ENCODE data around the gene PPP2R3A. TPM values are rescaled to one million over a fixed set of nuclear protein-coding genes. Genes with fewer than 3 reads are reported as not detected.
"Not testable (repeated sequence)": the region's sequence is repeated elsewhere in the genome, so short reads cannot be mapped to it uniquely, and the experiment has no call there.

Gene PPP2R3A
- total and polyA plus RNA-seq, 2 donors: 0.80 to 1.1 TPM

DNA sequence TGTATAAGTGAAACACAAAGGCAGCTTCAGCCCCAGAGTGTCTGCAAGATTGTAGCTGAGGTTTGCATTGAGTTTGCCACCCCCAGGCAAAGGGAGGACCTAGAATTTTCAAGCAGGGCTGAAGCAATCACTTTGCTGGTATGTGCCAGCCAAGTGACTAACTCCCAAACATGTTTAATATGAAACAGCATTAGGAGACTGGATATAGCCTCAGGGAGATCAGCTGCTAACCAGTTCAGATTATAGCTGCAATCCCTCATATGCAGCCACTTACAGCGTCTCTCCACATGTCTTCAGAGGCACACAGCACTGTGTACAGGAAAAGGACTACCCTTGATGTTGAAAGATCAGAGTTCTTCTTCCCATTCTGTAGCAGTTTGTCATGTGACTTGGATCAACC, 38.4 kb upstream of the PPP2R3A start:
- Histone ChIP-seq H3K36me3 (ENCODE audit: control insufficient read depth in 2 of 2, insufficient read depth in 2 of 2, low read length in 1 of 2) (no peaks in the 10 kb centered on the region), H3K4me3 (ENCODE audit: low read length in 2 of 2) (no peak overlapping the region), H3K27ac (ENCODE audit: low read depth in 1 of 2, low read length in 1 of 2) (no peak overlapping the region), H3K9me3 (ENCODE audit: control insufficient read depth in 2 of 2, insufficient read depth in 1 of 2, low read length in 1 of 2) (no peaks in the 10 kb centered on the region), H3K27me3 (ENCODE audit: control insufficient read depth in 2 of 2, insufficient read depth in 1 of 2, low read length in 1 of 2) (no peaks in the 10 kb centered on the region), H3K4me1 (ENCODE audit: control insufficient read depth in 2 of 2, insufficient read depth in 2 of 2, low read length in 2 of 2) (no peaks in the 10 kb centered on the region)
- 94% methylated on average over 1 of the region's 1 CpG for WGBS
- no peak for DNase-seq (ENCODE audit: low read depth in 6 of 9, low spot score in 9 of 9)

- Histone ChIP-seq H3K4me3 (ENCODE audit: low read length in 2 of 2) (no peak overlapping the region), H3K27me3 (ENCODE audit: control insufficient read depth in 2 of 2, insufficient read depth in 1 of 2, low read length in 1 of 2) (no peaks in the 10 kb centered on the region), H3K9me3 (ENCODE audit: control insufficient read depth in 2 of 2, insufficient read depth in 1 of 2, low read length in 1 of 2) (no peaks in the 10 kb centered on the region), H3K36me3 (ENCODE audit: control insufficient read depth in 2 of 2, insufficient read depth in 2 of 2, low read length in 1 of 2) (no peaks in the 10 kb centered on the region), H3K27ac (ENCODE audit: low read depth in 1 of 2, low read length in 1 of 2) (no peak overlapping the region), H3K4me1 (ENCODE audit: control insufficient read depth in 2 of 2, insufficient read depth in 2 of 2, low read length in 2 of 2) (no peaks in the 10 kb centered on the region)
- DNase-seq (ENCODE audit: low read depth in 6 of 9, low spot score in 9 of 9): no peak
- 90% methylated on average over 1 of the region's 1 CpG for WGBS
Observed at GRCh38 chr3:135929670-135930069, 35.9 kb upstream of the PPP2R3A start.

GRCh38 chr3:135930255-135930654, 35.3 kb upstream of the PPP2R3A start:
- H3K27me3 ChIP-seq (ENCODE audit: control insufficient read depth in 2 of 2, insufficient read depth in 1 of 2, low read length in 1 of 2): no peaks in the 10 kb centered on the region
- H3K4me3 ChIP-seq (ENCODE audit: low read length in 2 of 2): no peak overlapping the region
- DNase-seq (ENCODE audit: low read depth in 6 of 9, low spot score in 9 of 9): no peak
- no peak overlapping the region for H3K27ac ChIP-seq (ENCODE audit: low read depth in 1 of 2, low read length in 1 of 2)
- no peaks in the 10 kb centered on the region for H3K9me3 ChIP-seq (ENCODE audit: control insufficient read depth in 2 of 2, insufficient read depth in 1 of 2, low read length in 1 of 2)
- WGBS: 93% methylated on average over 1 of the region's 1 CpG
- no peaks in the 10 kb centered on the region for H3K36me3 ChIP-seq (ENCODE audit: control insufficient read depth in 2 of 2, insufficient read depth in 2 of 2, low read length in 1 of 2)
- H3K4me1 ChIP-seq (ENCODE audit: control insufficient read depth in 2 of 2, insufficient read depth in 2 of 2, low read length in 2 of 2): no peaks in the 10 kb centered on the region

DNA sequence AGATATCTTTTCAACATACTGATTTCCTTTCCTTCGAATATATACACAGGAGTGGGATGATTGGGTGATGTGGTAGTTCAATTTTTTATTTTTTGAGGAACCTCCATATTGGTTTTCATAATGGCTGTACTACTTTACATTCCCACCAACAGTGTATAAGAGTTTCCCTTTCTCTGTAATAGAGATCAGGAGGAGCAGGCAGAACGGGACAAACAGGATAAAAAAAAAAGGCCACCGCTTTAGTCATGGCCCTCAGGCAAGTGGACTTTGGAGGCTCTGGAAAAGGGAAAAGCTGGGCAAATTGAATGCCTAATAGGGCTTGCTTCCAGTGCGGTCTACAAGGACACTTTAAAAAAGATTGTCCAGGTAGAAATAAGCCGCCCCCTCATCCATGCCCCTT, 30.4 kb upstream of the PPP2R3A start:
- H3K4me1 ChIP-seq (ENCODE audit: control insufficient read depth in 2 of 2, insufficient read depth in 2 of 2, low read length in 2 of 2); H3K4me3 ChIP-seq (ENCODE audit: low read length in 2 of 2); DNase-seq (ENCODE audit: low read depth in 6 of 9, low spot score in 9 of 9); H3K27ac ChIP-seq (ENCODE audit: low read depth in 1 of 2, low read length in 1 of 2); H3K27me3 ChIP-seq (ENCODE audit: control insufficient read depth in 2 of 2, insufficient read depth in 1 of 2, low read length in 1 of 2); H3K36me3 ChIP-seq (ENCODE audit: control insufficient read depth in 2 of 2, insufficient read depth in 2 of 2, low read length in 1 of 2); H3K9me3 ChIP-seq (ENCODE audit: control insufficient read depth in 2 of 2, insufficient read depth in 1 of 2, low read length in 1 of 2): not testable (repeated sequence)
- 97% methylated on average over 5 of the region's 5 CpGs for WGBS

DNA sequence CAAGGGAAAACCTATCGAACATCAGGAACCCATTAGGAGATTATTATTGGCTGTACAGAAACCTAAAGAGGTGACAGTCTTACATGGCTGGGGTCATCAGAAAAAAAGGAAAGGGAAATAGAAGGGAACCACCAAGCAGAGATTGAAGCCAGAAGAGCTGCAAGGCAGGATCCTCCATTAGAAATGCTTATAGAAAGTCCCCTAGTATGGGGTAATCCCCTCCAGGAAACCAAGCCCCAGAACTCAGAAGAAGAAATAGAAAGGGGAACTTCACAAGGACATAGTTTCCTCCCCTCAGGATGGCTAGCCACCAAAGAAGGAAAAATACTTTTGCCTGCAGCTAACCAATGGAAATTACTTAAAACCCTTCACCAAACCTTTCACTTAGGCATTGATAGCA, 27.8 kb upstream of the PPP2R3A start:
- H3K4me1 ChIP-seq (ENCODE audit: control insufficient read depth in 2 of 2, insufficient read depth in 2 of 2, low read length in 2 of 2); H3K27me3 ChIP-seq (ENCODE audit: control insufficient read depth in 2 of 2, insufficient read depth in 1 of 2, low read length in 1 of 2); H3K27ac ChIP-seq (ENCODE audit: low read depth in 1 of 2, low read length in 1 of 2); DNase-seq (ENCODE audit: low read depth in 6 of 9, low spot score in 9 of 9); H3K4me3 ChIP-seq (ENCODE audit: low read length in 2 of 2); H3K9me3 ChIP-seq (ENCODE audit: control insufficient read depth in 2 of 2, insufficient read depth in 1 of 2, low read length in 1 of 2); H3K36me3 ChIP-seq (ENCODE audit: control insufficient read depth in 2 of 2, insufficient read depth in 2 of 2, low read length in 1 of 2): not testable (repeated sequence)
- 99% methylated on average over 1 of the region's 1 CpG for WGBS

DNA sequence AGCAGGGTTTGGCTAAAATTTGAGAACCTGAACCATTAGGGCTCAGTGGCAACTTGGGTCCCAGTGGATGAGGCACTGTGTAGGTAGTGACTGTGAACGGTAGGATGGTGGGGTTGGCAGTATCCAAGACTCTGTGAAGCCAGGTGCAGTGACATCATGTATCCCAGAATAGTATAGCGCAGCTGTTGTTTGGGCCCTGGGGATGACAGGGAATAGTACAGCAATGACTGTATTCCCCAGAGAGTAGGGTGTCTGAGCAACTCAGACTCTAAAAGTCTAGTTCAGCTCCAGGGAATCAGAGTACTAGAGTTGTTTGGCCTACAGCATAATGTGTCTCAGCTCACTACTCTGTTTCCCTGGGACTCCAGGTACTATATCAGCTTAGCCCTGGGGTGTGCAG, 20.7 kb upstream of the PPP2R3A start:
- Histone ChIP-seq H3K27me3 (ENCODE audit: control insufficient read depth in 2 of 2, insufficient read depth in 1 of 2, low read length in 1 of 2) (no peaks in the 10 kb centered on the region), H3K36me3 (ENCODE audit: control insufficient read depth in 2 of 2, insufficient read depth in 2 of 2, low read length in 1 of 2) (no peaks in the 10 kb centered on the region), H3K27ac (ENCODE audit: low read depth in 1 of 2, low read length in 1 of 2) (no peak overlapping the region), H3K4me1 (ENCODE audit: control insufficient read depth in 2 of 2, insufficient read depth in 2 of 2, low read length in 2 of 2) (no peaks in the 10 kb centered on the region), H3K9me3 (ENCODE audit: control insufficient read depth in 2 of 2, insufficient read depth in 1 of 2, low read length in 1 of 2) (no peaks in the 10 kb centered on the region), H3K4me3 (ENCODE audit: low read length in 2 of 2) (no peak overlapping the region)
- WGBS: 96% methylated on average over 2 of the region's 2 CpGs
- DNase-seq (ENCODE audit: low read depth in 6 of 9, low spot score in 9 of 9): no peak

DNA sequence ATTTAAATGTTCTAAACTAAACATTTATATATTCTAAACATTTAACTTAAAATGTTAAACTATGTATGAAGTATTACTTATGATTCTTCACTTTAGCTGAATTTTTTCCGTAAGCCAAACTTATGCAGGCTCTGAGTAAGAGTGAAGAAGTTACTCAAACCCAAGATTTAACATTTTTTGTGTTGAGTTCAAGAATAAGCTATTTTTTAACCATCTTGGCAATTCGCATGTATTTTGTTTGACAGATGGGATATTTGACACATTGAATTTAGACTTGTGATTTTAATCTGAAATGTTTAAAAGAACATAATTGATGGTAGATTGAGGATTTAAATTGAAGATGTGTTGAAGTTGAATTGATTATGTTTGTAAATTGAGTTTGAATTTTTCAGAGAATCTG, 14.6 kb upstream of the PPP2R3A start:
- H3K27ac ChIP-seq (ENCODE audit: low read depth in 1 of 2, low read length in 1 of 2): no peak overlapping the region
- H3K9me3 ChIP-seq (ENCODE audit: control insufficient read depth in 2 of 2, insufficient read depth in 1 of 2, low read length in 1 of 2): no peaks in the 10 kb centered on the region
- DNase-seq (ENCODE audit: low read depth in 6 of 9, low spot score in 9 of 9): no peak
- H3K4me3 ChIP-seq (ENCODE audit: low read length in 2 of 2): no peak overlapping the region
- WGBS: 97% methylated on average over 2 of the region's 2 CpGs
- no peaks in the 10 kb centered on the region for H3K27me3 ChIP-seq (ENCODE audit: control insufficient read depth in 2 of 2, insufficient read depth in 1 of 2, low read length in 1 of 2)
- H3K4me1 ChIP-seq (ENCODE audit: control insufficient read depth in 2 of 2, insufficient read depth in 2 of 2, low read length in 2 of 2): no peaks in the 10 kb centered on the region
- H3K36me3 ChIP-seq (ENCODE audit: control insufficient read depth in 2 of 2, insufficient read depth in 2 of 2, low read length in 1 of 2): no peaks in the 10 kb centered on the region

GRCh38 chr3:135964160-135964955, 1.2 kb upstream of the PPP2R3A start:
- Histone ChIP-seq H3K27ac (ENCODE audit: low read depth in 1 of 2, low read length in 1 of 2) (no peak overlapping the region), H3K4me3 (ENCODE audit: low read length in 2 of 2) (no peak overlapping the region), H3K36me3 (ENCODE audit: control insufficient read depth in 2 of 2, insufficient read depth in 2 of 2, low read length in 1 of 2) (no peaks in the 10 kb centered on the region), H3K4me1 (ENCODE audit: control insufficient read depth in 2 of 2, insufficient read depth in 2 of 2, low read length in 2 of 2) (peaks cover 0 to 10% of the 10 kb centered on the region in 2 donors), H3K9me3 (ENCODE audit: control insufficient read depth in 2 of 2, insufficient read depth in 1 of 2, low read length in 1 of 2) (peaks cover 0 to 3% of the 10 kb centered on the region in 2 donors), H3K27me3 (ENCODE audit: control insufficient read depth in 2 of 2, insufficient read depth in 1 of 2, low read length in 1 of 2) (peaks cover 26 to 31% of the 10 kb centered on the region in 2 donors)
- 96% methylated on average over 1 of the region's 1 CpG for WGBS
- DNase-seq (ENCODE audit: low read depth in 6 of 9, low spot score in 9 of 9): no peak

GRCh38 chr3:135965129-135965505, 411 bp upstream of the PPP2R3A start:
- Histone ChIP-seq H3K27me3 (ENCODE audit: control insufficient read depth in 2 of 2, insufficient read depth in 1 of 2, low read length in 1 of 2) (peaks cover 26 to 31% of the 10 kb centered on the region in 2 donors), H3K9me3 (ENCODE audit: control insufficient read depth in 2 of 2, insufficient read depth in 1 of 2, low read length in 1 of 2) (peaks cover 0 to 3% of the 10 kb centered on the region in 2 donors), H3K4me3 (ENCODE audit: low read length in 2 of 2) (peak overlapping the region in 1 of 2 donors; percentile 65), H3K4me1 (ENCODE audit: control insufficient read depth in 2 of 2, insufficient read depth in 2 of 2, low read length in 2 of 2) (peaks cover 0 to 10% of the 10 kb centered on the region in 2 donors), H3K36me3 (ENCODE audit: control insufficient read depth in 2 of 2, insufficient read depth in 2 of 2, low read length in 1 of 2) (no peaks in the 10 kb centered on the region), H3K27ac (ENCODE audit: low read depth in 1 of 2, low read length in 1 of 2) (no peak overlapping the region)
- 26% methylated on average over 16 of the region's 16 CpGs for WGBS
- DNase-seq (ENCODE audit: low read depth in 6 of 9, low spot score in 9 of 9): peak in 1 of 9 donors; percentile 4
